ENCODE data around the gene FAM43A. TPM values are rescaled to one million over a fixed set of nuclear protein-coding genes. Genes with fewer than 3 reads are reported as not detected.

Gene FAM43A
- total RNA-seq, 4 donors from 2014 or later, result 9.3 to 60.9 (median 26.9) TPM

GRCh38 chr3:194707147-194707540 lies 21.5 kb downstream of the FAM43A start:
- no peak for DNase-seq (ENCODE audit: low spot score in 2 of 2)
- no peaks in the 10 kb centered on the region for H3K27me3 ChIP-seq
- no peaks in the 10 kb centered on the region for H3K36me3 ChIP-seq
- no peaks in the 10 kb centered on the region for H3K9me3 ChIP-seq
- TF ChIP-seq CTCF (IDR thresholded peaks at IDR 0.05), result no peak
- TF ChIP-seq POLR2A (IDR thresholded peaks at IDR 0.05), result no peak
- no peak for TF ChIP-seq POLR2AphosphoS5 (IDR thresholded peaks at IDR 0.05)
- 76% methylated on average over 7 of the region's 7 CpGs for WGBS
- no peaks in the 10 kb centered on the region for H3K4me1 ChIP-seq
- no peak overlapping the region for H3K27ac ChIP-seq
- no peak overlapping the region for H3K4me3 ChIP-seq

GRCh38 chr3:194711286-194711685 lies 25.6 kb downstream of the FAM43A start:
- H3K9me3 ChIP-seq, result no peaks in the 10 kb centered on the region
- H3K27ac ChIP-seq, result no peak overlapping the region
- H3K4me3 ChIP-seq, result no peak overlapping the region
- H3K27me3 ChIP-seq, result no peaks in the 10 kb centered on the region
- 96% methylated on average over 3 of the region's 3 CpGs for WGBS
- H3K36me3 ChIP-seq, result no peaks in the 10 kb centered on the region
- no peak for TF ChIP-seq EP300 (IDR thresholded peaks at IDR 0.05)
- no peak for TF ChIP-seq POLR2AphosphoS5 (IDR thresholded peaks at IDR 0.05)
- TF ChIP-seq CTCF (IDR thresholded peaks at IDR 0.05), result no peak
- TF ChIP-seq POLR2A (IDR thresholded peaks at IDR 0.05), result no peak
- DNase-seq (ENCODE audit: low spot score in 2 of 2), result no peak
- peaks cover 9% of the 10 kb centered on the region for H3K4me1 ChIP-seq

- H3K9me3 ChIP-seq, result no peaks in the 10 kb centered on the region
- H3K4me3 ChIP-seq, result no peak overlapping the region
- peaks cover 9% of the 10 kb centered on the region for H3K4me1 ChIP-seq
- DNase-seq (ENCODE audit: low spot score in 2 of 2), result no peak
- 55% methylated on average over 6 of the region's 6 CpGs for WGBS
- TF ChIP-seq POLR2AphosphoS5 (IDR thresholded peaks at IDR 0.05) (no peak), CTCF (IDR thresholded peaks at IDR 0.05) (no peak), EP300 (IDR thresholded peaks at IDR 0.05) (no peak), POLR2A (IDR thresholded peaks at IDR 0.05) (no peak)
- H3K36me3 ChIP-seq, result no peaks in the 10 kb centered on the region
- no peak overlapping the region for H3K27ac ChIP-seq
- no peaks in the 10 kb centered on the region for H3K27me3 ChIP-seq
Measured at GRCh38 chr3:194711913-194712312, 26.2 kb downstream of the FAM43A start.

GRCh38 chr3:194713299-194714136 lies 27.8 kb downstream of the FAM43A start:
- no peaks in the 10 kb centered on the region for H3K36me3 ChIP-seq
- TF ChIP-seq POLR2A (IDR thresholded peaks at IDR 0.05), result no peak
- no peak for TF ChIP-seq POLR2AphosphoS5 (IDR thresholded peaks at IDR 0.05)
- TF ChIP-seq CTCF (IDR thresholded peaks at IDR 0.05), result no peak
- no peak for TF ChIP-seq EP300 (IDR thresholded peaks at IDR 0.05)
- DNase-seq (ENCODE audit: low spot score in 2 of 2), result no peak
- no peaks in the 10 kb centered on the region for H3K27me3 ChIP-seq
- no peak overlapping the region for H3K4me3 ChIP-seq
- peaks cover 9% of the 10 kb centered on the region for H3K4me1 ChIP-seq
- WGBS, result 68% methylated on average over 9 of the region's 9 CpGs
- H3K9me3 ChIP-seq, result no peaks in the 10 kb centered on the region
- H3K27ac ChIP-seq, result no peak overlapping the region

- DNase-seq (ENCODE audit: low spot score in 2 of 2), result no peak
- TF ChIP-seq CTCF (IDR thresholded peaks at IDR 0.05), result no peak
- TF ChIP-seq POLR2AphosphoS5 (IDR thresholded peaks at IDR 0.05), result no peak
- no peak for TF ChIP-seq POLR2A (IDR thresholded peaks at IDR 0.05)
- no peak for TF ChIP-seq EP300 (IDR thresholded peaks at IDR 0.05)
- no peaks in the 10 kb centered on the region for H3K27me3 ChIP-seq
- no peaks in the 10 kb centered on the region for H3K9me3 ChIP-seq
- 61% methylated on average over 5 of the region's 5 CpGs for WGBS
- H3K4me3 ChIP-seq, result no peak overlapping the region
- H3K4me1 ChIP-seq, result peaks cover 9% of the 10 kb centered on the region
- no peak overlapping the region for H3K27ac ChIP-seq
- H3K36me3 ChIP-seq, result no peaks in the 10 kb centered on the region
Measured at GRCh38 chr3:194714137-194714455, 28.4 kb downstream of the FAM43A start.

Data from suprapubic skin (tissue), 4 donors.